Tibial artery (tissue), 4 donors: ENCODE data around the gene NCKAP5.

Experiments
- DNase-seq, 2 donors: peaks; one replicate each; pipeline ENCODE4 v3.0.0-alpha.2; 2019
- H3K27ac ChIP-seq, 2 donors: fragments of 200-600 bp; sonication (generic) in 1 of 2; 1 replicate in 1 of 2; 2 replicates in 1 of 2; pipeline ENCODE4 v1.5.1; 2018 to 2019; ENCODE audit warnings: mild to moderate bottlenecking in 1 of 2
- H3K27me3 ChIP-seq, 2 donors: fragments of 200-600 bp; sonication (generic) in 1 of 2; one replicate each; pipeline versions ENCODE4 v1.5.1 to v1.6.0; 2016 to 2019
- H3K36me3 ChIP-seq, 3 donors: fragments of 200-600 bp; sonication (generic) in 2 of 3; one replicate each; pipeline ENCODE4 v1.5.1; 2016 to 2019; ENCODE audit warnings: mild to moderate bottlenecking in 2 of 3
- H3K4me1 ChIP-seq, 4 donors: fragments of 200-600 bp; sonication (generic) in 2 of 4; 1 replicate in 3 of 4; 2 replicates in 1 of 4; pipeline ENCODE4 v1.5.1; 2016 to 2019
- H3K4me3 ChIP-seq, 2 donors: fragments of 200-600 bp; sonication (generic) in 1 of 2; 1 replicate in 1 of 2; 2 replicates in 1 of 2; pipeline ENCODE4 v1.5.1; 2018 to 2019; ENCODE audit warnings: mild to moderate bottlenecking in 2 of 2
- H3K9me3 ChIP-seq, 3 donors: fragments of 200-600 bp; sonication (generic) in 1 of 3; one replicate each; pipeline ENCODE4 v1.5.1; 2016 to 2019
- CTCF ChIP-seq, 2 experiments: fragments of 200-600 bp in 1 of 2; fragments of 450-650 bp in 1 of 2; IDR thresholded peaks; one replicate each; pipeline ENCODE4 v1.5.1; 2017 to 2019; ENCODE audit warnings: antibody characterized with exemption in 2 of 2, mild to moderate bottlenecking in 1 of 2, moderate library complexity in 1 of 2
- intact Hi-C: fragments of 100-400 bp; cut with DNase I; formaldehyde crosslinking; loops from one replicate; pipeline ENCODE4 v1.15.0; 2023; ENCODE audit warnings: low total_unique reads

The NCKAP5 gene

GRCh38 chr2:132747046-132747445 lies 821.2 kb downstream of the NCKAP5 start:
- intact Hi-C loops: no loop called here
- no peaks in the 10 kb centered on the region for H3K27me3 ChIP-seq
- no peak for DNase-seq
- no peaks in the 10 kb centered on the region for H3K36me3 ChIP-seq
- H3K4me3 ChIP-seq: no peak overlapping the region
- no peak for TF ChIP-seq CTCF (IDR thresholded peaks at IDR 0.05)
- H3K4me1 ChIP-seq: no peaks in the 10 kb centered on the region
- no peaks in the 10 kb centered on the region for H3K9me3 ChIP-seq
- no peak overlapping the region for H3K27ac ChIP-seq

- intact Hi-C loops: no loop called here
- no peak for TF ChIP-seq CTCF (IDR thresholded peaks at IDR 0.05)
- H3K4me3 ChIP-seq: no peak overlapping the region
- no peaks in the 10 kb centered on the region for H3K36me3 ChIP-seq
- H3K27me3 ChIP-seq: no peaks in the 10 kb centered on the region
- DNase-seq: no peak
- H3K4me1 ChIP-seq: no peaks in the 10 kb centered on the region
- H3K9me3 ChIP-seq: no peaks in the 10 kb centered on the region
- no peak overlapping the region for H3K27ac ChIP-seq
Observed at GRCh38 chr2:132741754-132742153, 826.5 kb downstream of the NCKAP5 start.

- TF ChIP-seq CTCF (IDR thresholded peaks at IDR 0.05): no peak
- intact Hi-C loops: no loop called here
Observed at GRCh38 chr2:132740081-132740720, 828.1 kb downstream of the NCKAP5 start.

GRCh38 chr2:132738223-132738622 lies 830.0 kb downstream of the NCKAP5 start:
- H3K4me1 ChIP-seq: no peaks in the 10 kb centered on the region
- H3K27me3 ChIP-seq: no peaks in the 10 kb centered on the region
- TF ChIP-seq CTCF (IDR thresholded peaks at IDR 0.05): no peak
- DNase-seq: no peak
- no peak overlapping the region for H3K4me3 ChIP-seq
- no peaks in the 10 kb centered on the region for H3K36me3 ChIP-seq
- no peaks in the 10 kb centered on the region for H3K9me3 ChIP-seq
- no peak overlapping the region for H3K27ac ChIP-seq
- intact Hi-C loops: no loop called here

More at GRCh38 chr2:132740081-132740720, 828.1 kb downstream of the NCKAP5 start:
- Histone ChIP-seq H3K4me1 (no peaks in the 10 kb centered on the region), H3K4me3 (no peak overlapping the region), H3K9me3 (no peaks in the 10 kb centered on the region), H3K27me3 (no peaks in the 10 kb centered on the region), H3K36me3 (no peaks in the 10 kb centered on the region), H3K27ac (no peak overlapping the region)
- DNase-seq: no peak

- H3K9me3 ChIP-seq: no peaks in the 10 kb centered on the region
- no peak for DNase-seq
- intact Hi-C loops: no loop called here
- H3K4me3 ChIP-seq: no peak overlapping the region
- H3K36me3 ChIP-seq: no peaks in the 10 kb centered on the region
- no peak overlapping the region for H3K27ac ChIP-seq
- no peaks in the 10 kb centered on the region for H3K4me1 ChIP-seq
- no peak for TF ChIP-seq CTCF (IDR thresholded peaks at IDR 0.05)
- H3K27me3 ChIP-seq: no peaks in the 10 kb centered on the region
Observed at GRCh38 chr2:132736059-132736458, 832.2 kb downstream of the NCKAP5 start.

- TF ChIP-seq CTCF (IDR thresholded peaks at IDR 0.05): no peak
- DNase-seq: no peak
- no peak overlapping the region for H3K4me3 ChIP-seq
- intact Hi-C loops: no loop called here
- no peak overlapping the region for H3K27ac ChIP-seq
- no peaks in the 10 kb centered on the region for H3K4me1 ChIP-seq
- H3K9me3 ChIP-seq: no peaks in the 10 kb centered on the region
- H3K36me3 ChIP-seq: no peaks in the 10 kb centered on the region
- no peaks in the 10 kb centered on the region for H3K27me3 ChIP-seq
Observed at GRCh38 chr2:132734961-132735360, 833.3 kb downstream of the NCKAP5 start.
